ENCODE data around the gene CEMIP.

The CEMIP gene

DNA sequence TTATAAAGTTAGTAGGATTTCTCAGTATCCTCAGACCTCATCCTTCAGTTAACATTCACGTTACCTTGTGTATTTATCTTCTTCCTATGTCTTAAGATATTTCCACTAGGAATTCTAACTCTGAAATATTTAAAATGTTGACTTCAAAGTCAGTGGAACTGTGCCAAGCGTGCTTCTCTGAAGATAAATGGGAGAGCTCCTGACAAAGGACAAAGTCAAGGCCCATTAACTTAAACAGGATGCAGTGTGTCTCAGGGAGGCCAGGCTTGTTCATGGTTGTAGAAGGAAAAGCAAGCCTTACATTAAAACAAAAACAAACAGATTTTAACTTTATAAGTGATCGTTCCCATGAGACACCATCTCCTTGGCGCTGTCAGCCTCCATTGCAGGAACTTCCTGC, 42.6 kb upstream of the CEMIP start:
- no peak overlapping the region for H3K4me3 ChIP-seq (replicated peaks; ENCODE audit: low read depth, low read length)
- DNase-seq (ENCODE audit: extremely low read depth, low read depth): no peak
- TF ChIP-seq, protein P1, sequence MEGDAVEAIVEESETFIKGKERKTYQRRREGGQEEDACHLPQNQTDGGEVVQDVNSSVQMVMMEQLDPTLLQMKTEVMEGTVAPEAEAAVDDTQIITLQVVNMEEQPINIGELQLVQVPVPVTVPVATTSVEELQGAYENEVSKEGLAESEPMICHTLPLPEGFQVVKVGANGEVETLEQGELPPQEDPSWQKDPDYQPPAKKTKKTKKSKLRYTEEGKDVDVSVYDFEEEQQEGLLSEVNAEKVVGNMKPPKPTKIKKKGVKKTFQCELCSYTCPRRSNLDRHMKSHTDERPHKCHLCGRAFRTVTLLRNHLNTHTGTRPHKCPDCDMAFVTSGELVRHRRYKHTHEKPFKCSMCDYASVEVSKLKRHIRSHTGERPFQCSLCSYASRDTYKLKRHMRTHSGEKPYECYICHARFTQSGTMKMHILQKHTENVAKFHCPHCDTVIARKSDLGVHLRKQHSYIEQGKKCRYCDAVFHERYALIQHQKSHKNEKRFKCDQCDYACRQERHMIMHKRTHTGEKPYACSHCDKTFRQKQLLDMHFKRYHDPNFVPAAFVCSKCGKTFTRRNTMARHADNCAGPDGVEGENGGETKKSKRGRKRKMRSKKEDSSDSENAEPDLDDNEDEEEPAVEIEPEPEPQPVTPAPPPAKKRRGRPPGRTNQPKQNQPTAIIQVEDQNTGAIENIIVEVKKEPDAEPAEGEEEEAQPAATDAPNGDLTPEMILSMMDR (IDR thresholded peaks at IDR 0.05; ENCODE audit: low read depth, low read length, missing control alignments): no peak

DNA sequence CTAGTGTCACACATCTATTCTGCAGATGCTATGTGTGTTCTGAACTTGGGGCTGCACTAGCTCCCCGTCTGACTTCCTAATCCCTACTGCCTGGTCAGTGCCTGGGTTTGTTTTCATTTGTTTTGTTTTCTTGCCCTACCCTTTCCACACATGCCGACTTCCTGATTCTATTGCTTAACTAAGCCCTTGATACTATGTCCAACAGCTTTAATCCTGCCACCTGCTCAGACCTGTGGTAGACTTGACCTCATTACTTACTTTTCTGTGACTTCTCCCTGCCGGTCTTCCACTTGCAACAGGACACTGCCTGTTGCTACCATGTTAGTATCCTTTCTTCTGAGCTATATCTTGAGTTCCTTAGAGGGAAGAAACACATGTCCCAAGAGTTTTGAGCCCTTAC, 39.3 kb upstream of the CEMIP start:
- TF ChIP-seq, protein P1 (IDR thresholded peaks at IDR 0.05; ENCODE audit: low read depth, low read length, missing control alignments): no peak

DNA sequence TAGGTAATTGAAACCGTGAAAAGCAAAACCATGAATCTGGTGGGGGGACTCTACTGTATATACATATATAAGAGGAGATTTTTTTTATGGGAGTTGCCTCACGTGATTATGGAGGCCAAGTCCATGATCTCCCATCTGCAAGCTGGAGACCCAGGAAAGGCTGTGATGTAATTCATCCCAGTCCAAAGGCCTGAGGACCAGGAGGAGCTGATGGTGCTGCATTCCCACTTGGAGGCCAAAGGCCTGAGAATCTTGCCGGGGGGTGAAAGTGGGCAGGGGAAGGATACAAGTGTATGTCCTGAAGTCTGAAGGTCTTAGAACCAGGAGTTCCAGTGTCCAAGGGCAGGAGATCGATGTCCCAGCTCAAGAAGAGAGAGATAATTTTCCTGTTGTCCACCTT, 37.1 kb upstream of the CEMIP start:
- TF ChIP-seq, protein P1 (IDR thresholded peaks at IDR 0.05; ENCODE audit: low read depth, low read length, missing control alignments): no peak
- no peak for DNase-seq (ENCODE audit: extremely low read depth, low read depth)
- H3K4me3 ChIP-seq (replicated peaks; ENCODE audit: low read depth, low read length): no peak overlapping the region

More for the DNA sequence above, 39.3 kb upstream of the CEMIP start:
- no peak for DNase-seq (ENCODE audit: extremely low read depth, low read depth)
- no peak overlapping the region for H3K4me3 ChIP-seq (replicated peaks; ENCODE audit: low read depth, low read length)

DNA sequence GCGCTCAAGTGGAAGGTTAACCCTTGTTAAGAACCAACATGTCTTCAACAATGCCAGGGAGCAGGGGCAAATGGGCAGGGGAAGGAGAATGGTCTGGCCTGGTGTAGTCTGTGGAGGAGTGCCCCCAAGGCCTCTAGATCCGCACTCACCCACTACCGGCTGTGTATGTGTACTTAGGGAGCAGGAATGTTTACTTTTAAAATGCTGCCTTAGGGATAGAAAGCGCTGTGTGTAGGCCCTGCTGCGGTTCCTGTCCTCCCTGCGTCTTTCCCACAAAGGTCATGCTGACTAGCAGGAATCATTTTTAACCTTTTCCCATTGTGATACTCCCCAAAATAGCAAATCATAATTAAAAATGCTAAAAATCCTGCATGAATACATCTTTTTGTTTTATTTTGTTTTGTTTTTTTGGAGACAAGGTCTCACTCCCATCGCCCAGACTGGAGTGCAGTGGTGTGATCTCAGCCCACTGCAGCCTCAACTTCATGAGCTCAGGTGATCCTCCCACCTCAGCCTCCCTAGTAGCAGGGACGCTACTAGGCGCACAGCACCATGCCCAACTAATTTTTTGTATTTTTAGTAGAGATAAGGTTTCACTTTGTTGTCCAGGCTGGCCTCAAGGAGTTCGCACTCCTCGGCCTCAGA, 35.9 kb upstream of the CEMIP start:
- no peak for DNase-seq (ENCODE audit: extremely low read depth, low read depth)
- TF ChIP-seq, protein P1 (IDR thresholded peaks at IDR 0.05; ENCODE audit: low read depth, low read length, missing control alignments): no peak
- no peak overlapping the region for H3K4me3 ChIP-seq (replicated peaks; ENCODE audit: low read depth, low read length)

DNA sequence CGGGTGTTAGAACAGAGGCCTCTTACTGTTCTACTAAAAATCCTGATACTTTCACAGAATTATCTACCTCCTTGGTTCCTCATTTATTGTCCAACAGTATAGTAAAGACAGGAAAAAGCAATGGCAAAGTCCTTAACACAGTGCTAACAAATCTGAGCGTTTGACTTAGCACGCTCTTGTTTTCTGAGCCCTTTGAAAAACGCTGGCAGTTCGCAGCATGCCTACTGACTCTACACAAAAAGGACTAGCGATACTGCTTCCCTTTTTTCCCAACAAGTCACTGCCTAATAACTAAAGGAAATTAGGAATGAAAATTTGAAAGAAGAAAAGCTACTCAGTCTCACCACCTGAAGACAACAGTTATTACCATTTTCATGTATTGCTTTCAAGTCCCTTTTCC, 34.8 kb upstream of the CEMIP start:
- TF ChIP-seq, protein P1 (IDR thresholded peaks at IDR 0.05; ENCODE audit: low read depth, low read length, missing control alignments): no peak
- no peak for DNase-seq (ENCODE audit: extremely low read depth, low read depth)
- H3K4me3 ChIP-seq (replicated peaks; ENCODE audit: low read depth, low read length): no peak overlapping the region

DNA sequence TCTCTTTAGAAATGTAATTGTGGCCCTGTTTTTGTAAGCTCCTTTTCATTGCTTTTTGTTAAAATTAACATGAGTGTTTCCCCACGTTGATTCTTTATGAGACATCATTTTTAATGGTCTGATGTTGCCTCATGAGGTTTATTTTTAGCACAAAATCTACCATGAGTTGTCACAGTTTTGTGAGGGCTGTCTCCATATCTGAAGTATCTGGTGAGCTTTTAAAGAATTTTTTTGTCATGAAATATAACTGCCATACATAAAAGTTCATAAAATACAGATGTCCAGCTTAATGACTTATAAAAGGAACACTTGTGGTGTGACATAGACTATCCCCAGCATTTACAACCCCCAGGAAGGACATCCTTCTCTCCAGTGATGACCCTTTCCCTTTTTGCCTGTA, 34.3 kb upstream of the CEMIP start:
- H3K4me3 ChIP-seq (replicated peaks; ENCODE audit: low read depth, low read length): no peak overlapping the region
- TF ChIP-seq, protein P1 (IDR thresholded peaks at IDR 0.05; ENCODE audit: low read depth, low read length, missing control alignments): no peak
- no peak for DNase-seq (ENCODE audit: extremely low read depth, low read depth)

DNA sequence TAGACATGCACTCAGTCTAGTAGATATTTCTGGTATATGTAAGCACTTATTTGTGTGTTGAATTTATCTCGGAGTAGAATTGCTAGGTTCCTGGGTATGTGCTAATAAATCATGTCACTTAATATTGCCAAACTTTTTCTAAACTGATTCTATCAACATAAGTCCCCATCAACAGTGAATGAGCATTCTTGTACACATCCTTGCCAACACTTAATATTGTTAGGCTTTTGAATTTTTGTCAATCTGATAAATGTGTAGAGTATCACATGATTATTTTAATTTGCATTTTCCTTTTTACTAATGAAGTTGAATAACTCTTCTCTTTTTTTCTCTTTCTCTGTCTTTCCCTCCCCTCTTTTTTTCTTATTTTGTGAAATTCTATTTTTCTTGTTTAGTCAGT, 33.3 kb upstream of the CEMIP start:
- DNase-seq (ENCODE audit: extremely low read depth, low read depth): no peak
- TF ChIP-seq, protein P1 (IDR thresholded peaks at IDR 0.05; ENCODE audit: low read depth, low read length, missing control alignments): no peak

More for the DNA sequence above, 33.3 kb upstream of the CEMIP start:
- no peak overlapping the region for H3K4me3 ChIP-seq (replicated peaks; ENCODE audit: low read depth, low read length)
